HUES64 (cell line): Measurements from ENCODE around the gene UTP20.

Experiments
- H3K27ac ChIP-seq: 2 replicates; pipeline ENCODE4 v1.7.0; 2013; ENCODE audit warnings: low read depth, low read length, inconsistent platforms
- H3K27me3 ChIP-seq: 2 replicates; pipeline ENCODE4 v1.6.1; 2013; ENCODE audit warnings: mild to moderate bottlenecking, low read length; ENCODE audit not compliant: insufficient read depth
- H3K36me3 ChIP-seq: 2 replicates; pipeline ENCODE4 v1.6.1; 2013; ENCODE audit warnings: mild to moderate bottlenecking, low read length; ENCODE audit not compliant: insufficient read depth
- H3K4me1 ChIP-seq: 2 replicates; pipeline ENCODE4 v1.6.1; 2013; ENCODE audit warnings: mild to moderate bottlenecking, low read length, moderate library complexity; ENCODE audit not compliant: insufficient read depth
- H3K4me3 ChIP-seq: 2 replicates; pipeline ENCODE4 v1.5.1; 2013; ENCODE audit warnings: mild to moderate bottlenecking, low read length, moderate library complexity
- H3K9ac ChIP-seq: 2 replicates; pipeline ENCODE4 v1.6.1; 2013; ENCODE audit warnings: mild to moderate bottlenecking, low read depth, low read length
- H3K9me3 ChIP-seq: 2 replicates; pipeline ENCODE4 v1.6.1; 2013; ENCODE audit warnings: low read depth, low read length; ENCODE audit not compliant: insufficient read depth

UTP20 gene

DNA sequence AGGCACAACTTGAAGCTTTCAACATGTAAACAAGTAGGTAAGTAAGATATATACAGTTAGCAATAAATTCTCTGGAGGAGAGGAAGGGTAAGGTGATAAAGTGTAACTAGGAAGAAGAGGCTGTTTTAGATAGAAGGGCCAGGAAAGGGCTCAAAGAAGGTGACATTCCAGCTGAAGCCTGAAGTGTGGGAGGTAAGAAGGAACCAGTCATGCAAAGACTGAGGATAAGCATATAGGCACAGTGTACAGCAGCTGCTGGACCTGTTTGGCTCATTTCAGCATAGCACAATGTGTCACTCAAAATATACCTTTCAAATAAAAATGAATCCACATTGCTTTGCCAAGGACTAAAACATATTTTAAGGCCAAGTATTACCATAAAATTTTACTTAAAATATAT lies 156.2 kb downstream of the UTP20 start:
- H3K27me3 ChIP-seq = no peaks in the 10 kb centered on the region
- H3K9me3 ChIP-seq = no peaks in the 10 kb centered on the region
- no peak overlapping the region for H3K4me3 ChIP-seq
- no peaks in the 10 kb centered on the region for H3K4me1 ChIP-seq
- no peak overlapping the region for H3K9ac ChIP-seq
- no peaks in the 10 kb centered on the region for H3K36me3 ChIP-seq
- no peak overlapping the region for H3K27ac ChIP-seq
